HUES64 (cell line): ENCODE data around the gene PMVK.
A peak's percentile ranks its signal among the peaks of the same experiment; 100 is the strongest.

ENCODE experiments used
- H3K27ac ChIP-seq: 2 replicates; pipeline ENCODE4 v1.7.0; 2013; ENCODE audit warnings: low read depth, low read length, inconsistent platforms
- H3K27me3 ChIP-seq: 2 replicates; pipeline ENCODE4 v1.6.1; 2013; ENCODE audit warnings: mild to moderate bottlenecking, low read length; ENCODE audit not compliant: insufficient read depth
- H3K36me3 ChIP-seq: 2 replicates; pipeline ENCODE4 v1.6.1; 2013; ENCODE audit warnings: mild to moderate bottlenecking, low read length; ENCODE audit not compliant: insufficient read depth
- H3K4me1 ChIP-seq: 2 replicates; pipeline ENCODE4 v1.6.1; 2013; ENCODE audit warnings: mild to moderate bottlenecking, low read length, moderate library complexity; ENCODE audit not compliant: insufficient read depth
- H3K4me3 ChIP-seq: 2 replicates; pipeline ENCODE4 v1.5.1; 2013; ENCODE audit warnings: mild to moderate bottlenecking, low read length, moderate library complexity
- H3K9ac ChIP-seq: 2 replicates; pipeline ENCODE4 v1.6.1; 2013; ENCODE audit warnings: mild to moderate bottlenecking, low read depth, low read length
- H3K9me3 ChIP-seq: 2 replicates; pipeline ENCODE4 v1.6.1; 2013; ENCODE audit warnings: low read depth, low read length; ENCODE audit not compliant: insufficient read depth
- WGBS: fragments of 150-250, 120-280 bp; methylation state at CpG from one replicate; pipeline ENCODE4 v1.1.7; 2013; ENCODE audit warnings: missing lambda C conversion rate; 5-methylcytosine and 5-hydroxymethylcytosine counted together

The PMVK gene

GRCh38 chr1:154935749-154936554, 567 bp downstream of the PMVK start:
- Histone ChIP-seq H3K9ac (peak overlapping the region; percentile 98), H3K9me3 (no peaks in the 10 kb centered on the region), H3K27me3 (no peaks in the 10 kb centered on the region), H3K4me3 (peak overlapping the region; percentile 80), H3K4me1 (peaks cover 8% of the 10 kb centered on the region; the same call in 1 of the 2 replicates), H3K27ac (peak overlapping the region; percentile 89; the same call in 1 of the 2 replicates), H3K36me3 (no peaks in the 10 kb centered on the region)
- 50% methylated on average over 26 of the region's 27 CpGs for WGBS

DNA sequence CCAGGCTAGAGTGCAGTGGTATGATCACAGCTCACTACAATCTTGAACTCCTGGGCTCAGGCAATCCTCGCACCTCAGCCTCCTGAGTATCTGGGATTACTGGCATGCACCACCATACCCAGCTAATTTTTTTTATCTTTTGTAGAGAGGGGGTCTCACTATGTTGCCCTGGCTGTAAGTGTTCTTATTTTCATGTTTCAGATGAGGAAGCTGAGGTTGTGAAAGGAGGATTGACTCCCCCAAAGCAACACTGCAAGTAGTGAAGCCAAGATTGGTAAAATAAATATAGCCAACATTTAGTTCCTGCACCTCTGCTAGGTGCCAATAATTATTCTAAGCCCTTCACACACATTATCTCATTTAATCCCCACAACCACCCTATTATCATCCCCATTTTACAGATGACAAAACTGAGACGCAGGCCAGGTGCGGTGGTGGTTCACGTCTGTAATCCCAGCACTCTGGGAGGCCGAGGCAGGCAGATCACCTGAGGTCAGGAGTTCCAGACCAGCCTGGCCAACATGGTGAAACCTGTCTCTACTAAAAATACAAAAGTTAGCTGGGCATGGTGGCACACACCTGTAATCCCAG, 2.1 kb downstream of the PMVK start:
- no peak overlapping the region for H3K27ac ChIP-seq

GRCh38 chr1:154931940-154932487, 4.5 kb downstream of the PMVK start:
- H3K9me3 ChIP-seq, result no peaks in the 10 kb centered on the region
- no peaks in the 10 kb centered on the region for H3K27me3 ChIP-seq
- H3K9ac ChIP-seq, result no peak overlapping the region
- H3K4me1 ChIP-seq, result no peaks in the 10 kb centered on the region
- 94% methylated on average over 11 of the region's 11 CpGs for WGBS
- no peak overlapping the region for H3K27ac ChIP-seq
- no peaks in the 10 kb centered on the region; the same call in 1 of the 2 replicates for H3K36me3 ChIP-seq
- H3K4me3 ChIP-seq, result no peak overlapping the region

More for the DNA sequence above, 2.1 kb downstream of the PMVK start:
- H3K4me3 ChIP-seq, result no peak overlapping the region
- 98% methylated on average over 5 of the region's 5 CpGs for WGBS
- H3K36me3 ChIP-seq, result no peaks in the 10 kb centered on the region
- no peak overlapping the region for H3K9ac ChIP-seq
- H3K9me3 ChIP-seq, result no peaks in the 10 kb centered on the region
- no peaks in the 10 kb centered on the region for H3K27me3 ChIP-seq
- no peaks in the 10 kb centered on the region for H3K4me1 ChIP-seq

- H3K27ac ChIP-seq, result no peak overlapping the region
- WGBS, result 94% methylated on average over 13 of the region's 13 CpGs
- H3K4me1 ChIP-seq, result no peaks in the 10 kb centered on the region
- H3K27me3 ChIP-seq, result no peaks in the 10 kb centered on the region
- H3K36me3 ChIP-seq, result peaks cover 25% of the 10 kb centered on the region
- H3K9ac ChIP-seq, result no peak overlapping the region
- no peaks in the 10 kb centered on the region for H3K9me3 ChIP-seq
- no peak overlapping the region for H3K4me3 ChIP-seq
Observed at GRCh38 chr1:154926201-154926600, 10.3 kb downstream of the PMVK start.

GRCh38 chr1:154925335-154926170, 11.0 kb downstream of the PMVK start:
- Histone ChIP-seq H3K27me3 (no peaks in the 10 kb centered on the region), H3K4me3 (no peak overlapping the region), H3K9me3 (no peaks in the 10 kb centered on the region), H3K27ac (no peak overlapping the region), H3K36me3 (peaks cover 25% of the 10 kb centered on the region), H3K4me1 (no peaks in the 10 kb centered on the region), H3K9ac (no peak overlapping the region)
- 97% methylated on average over 3 of the region's 3 CpGs for WGBS

- H3K4me1 ChIP-seq, result no peaks in the 10 kb centered on the region
- no peaks in the 10 kb centered on the region for H3K27me3 ChIP-seq
- 93% methylated on average over 3 of the region's 3 CpGs for WGBS
- H3K9ac ChIP-seq, result no peak overlapping the region
- H3K36me3 ChIP-seq, result peaks cover 25% of the 10 kb centered on the region
- H3K4me3 ChIP-seq, result no peak overlapping the region
- H3K9me3 ChIP-seq, result no peaks in the 10 kb centered on the region
- no peak overlapping the region for H3K27ac ChIP-seq
Observed at GRCh38 chr1:154923695-154924094, 12.8 kb downstream of the PMVK start.

- Histone ChIP-seq H3K4me3 (no peak overlapping the region), H3K4me1 (no peaks in the 10 kb centered on the region), H3K27me3 (no peaks in the 10 kb centered on the region), H3K27ac (no peak overlapping the region), H3K36me3 (no peaks in the 10 kb centered on the region), H3K9ac (no peak overlapping the region), H3K9me3 (peaks cover 10% of the 10 kb centered on the region)
- 98% methylated on average over 3 of the region's 3 CpGs for WGBS
Observed at GRCh38 chr1:154913273-154913672, 23.2 kb downstream of the PMVK start.

DNA sequence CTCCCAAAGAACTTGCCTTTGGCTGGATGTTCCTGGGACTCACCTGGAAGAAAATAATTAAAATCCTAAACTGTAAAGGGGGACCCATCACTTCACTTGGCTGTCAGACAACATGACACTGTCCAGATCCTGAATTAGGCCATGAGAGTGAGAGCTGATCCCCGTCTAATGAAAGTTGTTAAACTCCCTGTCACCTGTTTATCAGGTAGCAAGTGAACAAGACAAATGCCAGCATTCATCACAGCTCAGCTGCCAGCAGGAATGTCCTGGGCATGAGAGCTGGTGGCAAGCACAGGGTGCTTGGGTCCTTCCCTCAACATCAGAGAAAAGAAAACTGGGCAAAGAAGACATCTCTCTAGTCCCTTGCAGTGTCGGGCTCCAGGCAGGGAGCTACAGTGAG, 23.8 kb downstream of the PMVK start:
- H3K27me3 ChIP-seq, result no peaks in the 10 kb centered on the region
- H3K9ac ChIP-seq, result no peak overlapping the region
- no peak overlapping the region for H3K27ac ChIP-seq
- peaks cover 11% of the 10 kb centered on the region for H3K9me3 ChIP-seq
- no peak overlapping the region for H3K4me3 ChIP-seq
- no peaks in the 10 kb centered on the region for H3K4me1 ChIP-seq
- H3K36me3 ChIP-seq, result no peaks in the 10 kb centered on the region
- WGBS, result 93% methylated on average over 2 of the region's 2 CpGs

- Histone ChIP-seq H3K27ac (no peak overlapping the region), H3K9me3 (peaks cover 11% of the 10 kb centered on the region)
- WGBS, result 91% methylated on average over 8 of the region's 8 CpGs
Observed at GRCh38 chr1:154911691-154912550, 24.6 kb downstream of the PMVK start.

GRCh38 chr1:154910851-154911250, 25.7 kb downstream of the PMVK start:
- H3K27ac ChIP-seq, result no peak overlapping the region
- H3K4me3 ChIP-seq, result no peak overlapping the region
- no peaks in the 10 kb centered on the region for H3K4me1 ChIP-seq
- H3K9me3 ChIP-seq, result peaks cover 11% of the 10 kb centered on the region
- no peak overlapping the region for H3K9ac ChIP-seq
- H3K36me3 ChIP-seq, result no peaks in the 10 kb centered on the region
- 85% methylated on average over 5 of the region's 5 CpGs for WGBS
- no peaks in the 10 kb centered on the region for H3K27me3 ChIP-seq

More at GRCh38 chr1:154911691-154912550, 24.6 kb downstream of the PMVK start:
- Histone ChIP-seq H3K36me3 (no peaks in the 10 kb centered on the region), H3K9ac (no peak overlapping the region), H3K4me3 (no peak overlapping the region), H3K4me1 (no peaks in the 10 kb centered on the region), H3K27me3 (no peaks in the 10 kb centered on the region)
